Mesenchymal stem cell (in vitro differentiated cells and primary cell): ENCODE results near the gene PRR22.
A peak's percentile ranks its signal among the peaks of the same experiment; 100 is the strongest.

Experiments
- DNase-seq: peaks from one replicate; pipeline ENCODE4 v3.0.0-alpha.2; 2013
- H2AFZ ChIP-seq: one replicate; pipeline ENCODE4 v1.6.1; 2013; ENCODE audit warnings: low read depth, mild to moderate bottlenecking, control low read depth, inconsistent platforms, low read length, moderate library complexity
- H2AK5ac ChIP-seq: 2 replicates; pipeline ENCODE4 v1.6.1; 2013; ENCODE audit warnings: low read length, moderate library complexity, mild to moderate bottlenecking, inconsistent platforms; ENCODE audit not compliant: severe bottlenecking
- H2BK120ac ChIP-seq: one replicate; pipeline ENCODE4 v1.6.1; 2013; ENCODE audit warnings: low read depth, mild to moderate bottlenecking, inconsistent platforms, low read length, moderate library complexity
- H2BK12ac ChIP-seq, 2 experiments: one replicate each; pipeline ENCODE4 v1.6.1; 2013; ENCODE audit warnings: inconsistent platforms in 2 of 2, low read length in 2 of 2, mild to moderate bottlenecking in 2 of 2, moderate library complexity in 2 of 2, control low read depth in 1 of 2
- H2BK15ac ChIP-seq: one replicate; pipeline ENCODE4 v1.6.1; 2013; ENCODE audit warnings: mild to moderate bottlenecking, low read depth, inconsistent platforms; ENCODE audit not compliant: poor library complexity, severe bottlenecking
- H2BK5ac ChIP-seq: 2 replicates; pipeline ENCODE4 v1.6.1; 2013; ENCODE audit warnings: low read depth, mild to moderate bottlenecking, low read length, control low read depth, inconsistent platforms; ENCODE audit not compliant: poor library complexity, severe bottlenecking
- H3K14ac ChIP-seq, 2 experiments: one replicate each; pipeline ENCODE4 v1.6.1; 2013; ENCODE audit warnings: inconsistent platforms in 2 of 2, low read length in 2 of 2, control low read depth in 1 of 2, mild to moderate bottlenecking in 1 of 2, moderate library complexity in 1 of 2
- H3K18ac ChIP-seq, 2 experiments: one replicate each; pipeline ENCODE4 v1.6.1; 2013; ENCODE audit warnings: inconsistent platforms in 2 of 2, low read length in 2 of 2, control low read depth in 1 of 2, low read depth in 1 of 2, mild to moderate bottlenecking in 1 of 2
- H3K23ac ChIP-seq, 2 experiments: one replicate each; pipeline ENCODE4 v1.6.1; 2013; ENCODE audit warnings: inconsistent platforms in 2 of 2, low read length in 2 of 2, mild to moderate bottlenecking in 2 of 2, moderate library complexity in 2 of 2, control low read depth in 1 of 2
- H3K27ac ChIP-seq: 2 replicates; pipeline ENCODE4 v1.5.1; 2013; ENCODE audit warnings: mild to moderate bottlenecking, moderate library complexity, low read length, control low read depth, inconsistent platforms; ENCODE audit not compliant: poor library complexity, severe bottlenecking
- H3K27me3 ChIP-seq, 2 experiments: 2 replicates each; pipeline versions ENCODE4 v1.6.1 to v1.7.0; 2013; ENCODE audit warnings: low read length in 2 of 2, mild to moderate bottlenecking in 2 of 2, moderate library complexity in 2 of 2, control low read depth in 1 of 2, inconsistent platforms in 1 of 2; ENCODE audit not compliant: control insufficient read depth in 1 of 2, insufficient read depth in 1 of 2
- H3K36me3 ChIP-seq, 2 experiments: 2 replicates each; pipeline versions ENCODE4 v1.6.1 to v1.7.0; 2013; ENCODE audit warnings: low read length in 2 of 2, control low read depth in 1 of 2, inconsistent platforms in 1 of 2, low read depth in 1 of 2, mild to moderate bottlenecking in 1 of 2; ENCODE audit not compliant: insufficient read depth in 2 of 2, control insufficient read depth in 1 of 2
- H3K4ac ChIP-seq, 2 experiments: one replicate each; pipeline ENCODE4 v1.6.1; 2013; ENCODE audit warnings: inconsistent platforms in 2 of 2, low read length in 2 of 2, mild to moderate bottlenecking in 2 of 2, moderate library complexity in 2 of 2, control low read depth in 1 of 2, low read depth in 1 of 2
- H3K4me1 ChIP-seq: 2 replicates; pipeline ENCODE4 v1.6.1; 2013; ENCODE audit warnings: low read depth, low read length, control low read depth; ENCODE audit not compliant: control insufficient read depth, insufficient read depth
- H3K4me2 ChIP-seq: 2 replicates; pipeline ENCODE4 v1.6.1; 2013; ENCODE audit warnings: low read length, mild to moderate bottlenecking, inconsistent platforms; ENCODE audit not compliant: poor library complexity, severe bottlenecking
- H3K4me3 ChIP-seq, 2 experiments: 2 replicates each; pipeline versions ENCODE4 v1.5.1 to v1.7.0; 2013; ENCODE audit warnings: low read length in 2 of 2, mild to moderate bottlenecking in 2 of 2, control low read depth in 1 of 2, low read depth in 1 of 2; ENCODE audit not compliant: insufficient read depth in 1 of 2
- H3K79me1 ChIP-seq: replicated peaks from 2 replicates; pipeline ENCODE4 v1.6.1; 2013; ENCODE audit warnings: mild to moderate bottlenecking, control low read depth, low read length, inconsistent platforms; ENCODE audit not compliant: poor library complexity, severe bottlenecking
- H3K9ac ChIP-seq: 2 replicates; pipeline ENCODE4 v1.7.0; 2013; ENCODE audit warnings: mild to moderate bottlenecking, low read length, moderate library complexity
- H3K9me3 ChIP-seq: 2 replicates; pipeline ENCODE4 v1.7.0; 2013; ENCODE audit warnings: mild to moderate bottlenecking, low read length; ENCODE audit not compliant: control insufficient read depth
- H4K8ac ChIP-seq: one replicate; pipeline ENCODE4 v1.6.1; 2013; ENCODE audit warnings: inconsistent platforms, mild to moderate bottlenecking, low read length, moderate library complexity
- H4K91ac ChIP-seq: one replicate; pipeline ENCODE4 v1.6.1; 2013; ENCODE audit warnings: mild to moderate bottlenecking, low read length, inconsistent platforms
- WGBS: methylation state at CpG from one replicate; pipeline ENCODE4 v1.1.7; 2013; ENCODE audit warnings: mixed read lengths; 5-methylcytosine and 5-hydroxymethylcytosine counted together

Gene PRR22

DNA sequence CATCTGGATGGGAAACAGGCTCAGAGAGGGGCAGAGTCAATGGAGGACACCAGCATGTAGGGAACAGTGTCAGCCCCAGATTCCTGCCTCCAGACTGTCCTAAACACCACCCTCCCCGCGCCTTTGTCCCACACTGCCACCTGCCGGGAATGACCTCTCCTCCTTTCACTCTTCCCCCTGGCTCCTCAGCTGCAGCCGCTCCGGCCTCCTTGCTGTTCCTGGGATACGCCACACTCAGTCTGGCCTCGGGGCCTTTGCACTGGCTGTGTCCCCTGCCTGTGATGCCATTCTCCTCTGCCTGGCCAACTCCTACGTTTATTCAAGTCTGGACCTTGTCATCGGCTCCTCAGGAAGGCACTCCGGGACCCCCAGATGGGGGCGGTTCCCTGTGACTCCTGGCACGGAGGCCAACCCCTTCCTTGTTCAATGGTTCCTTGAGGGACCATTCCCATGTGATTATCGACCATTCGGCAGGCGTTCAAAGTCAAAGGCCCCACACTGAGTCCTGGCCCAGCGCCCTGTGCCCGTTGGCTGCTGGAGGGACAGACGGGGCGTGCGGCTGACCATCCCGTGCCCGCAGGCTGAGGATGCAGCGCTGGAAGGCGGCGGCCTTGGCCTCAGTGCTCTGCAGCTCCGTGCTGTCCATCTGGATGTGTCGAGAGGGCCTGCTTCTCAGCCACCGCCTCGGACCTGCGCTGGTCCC is 39.2 kb upstream of the PRR22 start:
- Histone ChIP-seq H2BK5ac (no peak overlapping the region), H3K4ac (no peak overlapping the region), H2BK15ac (no peak overlapping the region), H3K9me3 (no peaks in the 10 kb centered on the region), H3K23ac (no peak overlapping the region), H2BK120ac (no peak overlapping the region), H3K18ac (no peak overlapping the region), H3K4me2 (no peak overlapping the region), H3K4me1 (peaks cover 17% of the 10 kb centered on the region), H3K79me1 (peaks cover 1% of the 10 kb centered on the region), H4K91ac (no peak overlapping the region), H3K27ac (no peak overlapping the region), H2BK12ac (no peak overlapping the region), H3K27me3 (peaks cover 0 to 30% of the 10 kb centered on the region in 2 experiments), H3K14ac (peak overlapping the region in 1 of 2 experiments; percentile 30), H3K4me3 (no peak overlapping the region), H3K9ac (no peak overlapping the region), H3K36me3 (no peaks in the 10 kb centered on the region), H4K8ac (no peak overlapping the region), H2AK5ac (no peak overlapping the region), H2AFZ (no peak overlapping the region)
- peak; percentile 34 for DNase-seq
- 80% methylated on average over 30 of the region's 30 CpGs for WGBS

DNA sequence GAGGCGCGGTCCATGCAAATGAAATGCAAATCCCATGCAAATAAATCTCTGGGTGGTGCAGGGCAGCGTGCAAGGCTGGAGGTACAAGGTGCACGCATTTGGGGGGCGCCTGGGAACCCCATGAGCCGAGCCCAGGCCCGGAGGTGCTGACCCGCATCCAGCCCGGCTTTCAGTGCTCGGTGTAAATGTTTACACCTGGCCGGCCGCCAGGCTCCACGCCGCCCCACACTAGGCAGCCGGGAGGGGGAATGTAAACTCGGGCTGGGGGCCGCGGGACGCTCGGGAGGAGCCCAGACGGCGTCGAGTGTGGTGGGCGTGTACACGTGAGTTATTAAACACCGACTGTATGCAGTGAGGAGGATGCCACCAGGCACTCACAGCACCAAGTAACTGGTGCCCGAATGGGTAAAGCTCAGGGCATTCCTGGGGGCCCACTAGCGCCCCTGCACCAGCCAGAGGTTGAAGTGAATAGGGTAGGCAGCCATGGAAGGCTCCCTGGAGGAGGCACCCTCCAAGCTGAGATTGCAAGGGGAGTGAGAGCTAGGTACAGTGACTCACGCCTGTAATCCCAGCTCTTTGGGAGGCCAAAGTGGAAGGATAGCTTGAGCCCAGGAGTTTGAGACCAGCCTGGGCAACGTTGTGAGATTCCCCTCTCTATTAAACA is 37.8 kb upstream of the PRR22 start:
- Histone ChIP-seq H2BK12ac (no peak overlapping the region), H2BK5ac (no peak overlapping the region), H3K79me1 (no peaks in the 10 kb centered on the region), H2AFZ (no peak overlapping the region), H3K4me1 (peaks cover 11% of the 10 kb centered on the region), H3K27ac (no peak overlapping the region), H3K23ac (no peak overlapping the region), H3K4ac (no peak overlapping the region), H2AK5ac (no peak overlapping the region), H3K36me3 (no peaks in the 10 kb centered on the region), H2BK15ac (no peak overlapping the region), H4K91ac (no peak overlapping the region), H3K18ac (no peak overlapping the region), H3K4me3 (no peak overlapping the region), H3K9ac (no peak overlapping the region), H3K27me3 (peaks cover 0 to 28% of the 10 kb centered on the region in 2 experiments), H2BK120ac (no peak overlapping the region), H4K8ac (no peak overlapping the region), H3K4me2 (no peak overlapping the region), H3K14ac (no peak overlapping the region), H3K9me3 (no peaks in the 10 kb centered on the region)
- WGBS = 81% methylated on average over 29 of the region's 30 CpGs
- no peak for DNase-seq

DNA sequence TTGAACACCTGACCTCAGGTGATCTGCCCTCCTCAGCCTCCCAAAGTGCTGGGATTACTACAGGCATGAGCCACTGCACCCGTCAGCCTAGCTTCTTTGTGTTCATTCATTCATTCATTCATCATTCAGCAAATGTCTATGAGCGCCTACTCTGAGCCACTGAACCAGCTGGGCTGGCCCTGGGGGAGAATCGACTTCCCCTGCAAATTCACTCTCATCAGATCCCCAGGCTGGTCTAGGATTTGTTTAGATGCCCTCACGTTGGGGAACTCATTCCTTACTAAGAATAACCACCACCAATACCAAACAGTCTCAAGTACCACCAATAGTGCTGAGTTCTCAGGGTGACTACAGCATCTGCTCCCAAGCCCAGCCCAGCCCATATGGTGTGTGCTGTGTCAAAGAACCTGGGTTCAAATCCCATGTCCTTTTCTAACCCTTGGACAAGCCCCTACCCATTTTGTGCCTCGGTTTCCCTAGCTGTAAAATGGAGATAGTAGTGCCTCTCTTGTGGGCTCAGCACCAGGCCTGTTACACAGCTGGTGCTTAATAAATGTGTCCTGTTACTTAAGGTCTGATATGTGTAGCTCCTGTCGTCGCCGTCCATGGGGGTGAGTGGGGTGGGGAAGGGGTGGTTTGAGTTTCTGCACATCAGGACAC is 37.1 kb upstream of the PRR22 start:
- WGBS = 76% methylated on average over 8 of the region's 8 CpGs
- Histone ChIP-seq H3K9me3 (no peaks in the 10 kb centered on the region), H3K4me2 (no peak overlapping the region), H3K23ac (no peak overlapping the region), H4K8ac (no peak overlapping the region), H3K79me1 (no peaks in the 10 kb centered on the region), H2BK5ac (no peak overlapping the region), H2BK120ac (no peak overlapping the region), H3K27ac (no peak overlapping the region), H3K18ac (no peak overlapping the region), H3K14ac (no peak overlapping the region), H3K36me3 (no peaks in the 10 kb centered on the region), H2BK15ac (no peak overlapping the region), H2AK5ac (no peak overlapping the region), H3K9ac (no peak overlapping the region), H2AFZ (no peak overlapping the region), H2BK12ac (no peak overlapping the region), H3K4me3 (no peak overlapping the region), H4K91ac (no peak overlapping the region), H3K4ac (no peak overlapping the region), H3K27me3 (peaks cover 0 to 26% of the 10 kb centered on the region in 2 experiments), H3K4me1 (peaks cover 5% of the 10 kb centered on the region)
- no peak for DNase-seq

DNA sequence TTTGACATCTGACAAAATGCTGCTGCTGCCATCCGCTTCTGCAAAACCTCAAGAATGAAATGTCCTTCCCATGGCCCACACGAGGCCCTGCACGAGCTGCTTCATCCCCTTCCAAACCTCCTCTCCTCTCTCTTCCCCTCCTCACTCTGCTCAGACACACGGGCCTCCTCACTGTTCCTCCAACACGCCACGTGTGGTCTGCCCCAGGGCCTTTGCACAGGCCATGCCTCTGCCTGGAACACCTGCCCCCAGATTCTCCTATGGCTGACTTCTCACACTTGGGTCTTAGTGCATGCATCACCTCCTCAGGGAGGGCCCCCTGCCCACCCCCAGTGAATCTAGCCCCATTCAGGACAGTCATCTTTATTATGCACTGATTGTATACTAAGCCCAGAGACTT is 36.2 kb upstream of the PRR22 start:
- DNase-seq = no peak
- Histone ChIP-seq H3K27me3 (peaks cover 0 to 23% of the 10 kb centered on the region in 2 experiments), H3K4me3 (no peak overlapping the region), H4K8ac (no peak overlapping the region), H2BK15ac (no peak overlapping the region), H2BK5ac (no peak overlapping the region), H2BK120ac (no peak overlapping the region), H2BK12ac (no peak overlapping the region), H3K4ac (no peak overlapping the region), H2AFZ (no peak overlapping the region), H3K23ac (no peak overlapping the region), H2AK5ac (no peak overlapping the region), H3K14ac (no peak overlapping the region), H3K27ac (no peak overlapping the region), H4K91ac (peak overlapping the region; percentile 39), H3K9ac (no peak overlapping the region), H3K36me3 (no peaks in the 10 kb centered on the region), H3K9me3 (no peaks in the 10 kb centered on the region), H3K4me2 (no peak overlapping the region), H3K18ac (no peak overlapping the region), H3K79me1 (no peaks in the 10 kb centered on the region), H3K4me1 (peaks cover 2% of the 10 kb centered on the region)
- 69% methylated on average over 6 of the region's 6 CpGs for WGBS
